ENCODE data around the gene IGFN1.

The IGFN1 gene
- 0 reads per million in 3 donors for total RNA-seq

- no peak within 1 kb of the TSS for H3K4me3 ChIP-seq (ENCODE audit: insufficient read depth, low read depth, low read length, poor library complexity, severe bottlenecking)
- H3K27ac ChIP-seq (ENCODE audit: insufficient read depth, low read length, poor library complexity, severe bottlenecking), result no peak within 1 kb of the TSS
- no peaks in the 10 kb centered on the region for H3K27me3 ChIP-seq (replicated peaks; ENCODE audit: control insufficient read depth, insufficient read depth, low read length, poor library complexity, severe bottlenecking)
- H3K4me1 ChIP-seq (ENCODE audit: control insufficient read depth, insufficient read depth, low read length, poor library complexity, severe bottlenecking), result no peaks in the 10 kb centered on the region
- no peaks in the 10 kb centered on the region for H3K36me3 ChIP-seq (ENCODE audit: control insufficient read depth, insufficient read depth, low read length)
- no peaks in the 10 kb centered on the region for H3K9me3 ChIP-seq (ENCODE audit: control insufficient read depth, low read length)
- DNase-seq, result no peak
These were observed at the start of gene IGFN1 for GRCh38 chr1:201190624-201191051. Gene IGFN1 (plus strand): TSS chr1:201190824. CDS start chr1:201193294, 2,470 bp downstream.

DNA sequence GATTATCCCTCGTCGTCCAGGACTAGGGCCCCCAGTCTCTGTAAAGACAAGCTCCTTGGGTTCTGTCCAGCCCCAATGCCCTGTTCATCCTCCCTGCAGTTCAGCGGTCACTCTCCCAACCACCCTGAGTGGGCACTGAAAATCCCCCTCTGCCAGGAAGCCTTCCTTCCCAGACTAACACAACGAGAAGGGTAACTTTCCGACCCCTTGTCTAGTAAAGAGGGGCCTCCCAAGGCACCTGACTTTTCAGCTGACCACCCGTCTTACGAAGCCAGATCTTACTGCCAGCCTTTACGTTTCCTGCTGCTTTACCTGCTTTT is 49.7 kb upstream of the IGFN1 start:
- Histone ChIP-seq H3K27ac (ENCODE audit: insufficient read depth, low read length, poor library complexity, severe bottlenecking) (no peak overlapping the region), H3K4me3 (ENCODE audit: insufficient read depth, low read depth, low read length, poor library complexity, severe bottlenecking) (no peak overlapping the region), H3K4me1 (ENCODE audit: control insufficient read depth, insufficient read depth, low read length, poor library complexity, severe bottlenecking) (no peaks in the 10 kb centered on the region), H3K9me3 (ENCODE audit: control insufficient read depth, low read length) (no peaks in the 10 kb centered on the region), H3K27me3 (replicated peaks; ENCODE audit: control insufficient read depth, insufficient read depth, low read length, poor library complexity, severe bottlenecking) (no peaks in the 10 kb centered on the region), H3K36me3 (ENCODE audit: control insufficient read depth, insufficient read depth, low read length) (peaks cover 55% of the 10 kb centered on the region)
- DNase-seq, result no peak

DNA sequence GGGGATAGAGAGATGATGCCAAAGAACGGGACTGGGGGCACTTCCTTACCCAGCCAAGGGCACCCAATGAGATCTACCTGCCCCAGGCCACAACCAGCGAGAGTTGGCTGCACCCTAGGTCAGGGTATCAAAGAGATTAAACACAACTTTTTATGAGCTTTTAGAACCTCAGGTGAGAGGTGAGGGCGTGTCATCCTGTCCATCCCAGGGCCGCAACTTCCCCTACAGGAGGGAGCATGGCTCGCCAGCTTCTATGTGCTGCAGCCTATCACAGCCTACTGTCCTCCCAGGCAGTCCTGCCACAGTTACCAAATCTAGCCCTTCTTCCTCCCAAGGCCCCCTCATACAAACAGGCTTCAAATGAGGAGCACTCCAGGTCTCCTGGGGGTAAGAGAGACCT is 49.2 kb upstream of the IGFN1 start:
- no peaks in the 10 kb centered on the region for H3K4me1 ChIP-seq (ENCODE audit: control insufficient read depth, insufficient read depth, low read length, poor library complexity, severe bottlenecking)
- no peak overlapping the region for H3K27ac ChIP-seq (ENCODE audit: insufficient read depth, low read length, poor library complexity, severe bottlenecking)
- H3K36me3 ChIP-seq (ENCODE audit: control insufficient read depth, insufficient read depth, low read length), result peaks cover 61% of the 10 kb centered on the region
- no peak overlapping the region for H3K4me3 ChIP-seq (ENCODE audit: insufficient read depth, low read depth, low read length, poor library complexity, severe bottlenecking)
- no peaks in the 10 kb centered on the region for H3K9me3 ChIP-seq (ENCODE audit: control insufficient read depth, low read length)
- H3K27me3 ChIP-seq (replicated peaks; ENCODE audit: control insufficient read depth, insufficient read depth, low read length, poor library complexity, severe bottlenecking), result no peaks in the 10 kb centered on the region
- no peak for DNase-seq

DNA sequence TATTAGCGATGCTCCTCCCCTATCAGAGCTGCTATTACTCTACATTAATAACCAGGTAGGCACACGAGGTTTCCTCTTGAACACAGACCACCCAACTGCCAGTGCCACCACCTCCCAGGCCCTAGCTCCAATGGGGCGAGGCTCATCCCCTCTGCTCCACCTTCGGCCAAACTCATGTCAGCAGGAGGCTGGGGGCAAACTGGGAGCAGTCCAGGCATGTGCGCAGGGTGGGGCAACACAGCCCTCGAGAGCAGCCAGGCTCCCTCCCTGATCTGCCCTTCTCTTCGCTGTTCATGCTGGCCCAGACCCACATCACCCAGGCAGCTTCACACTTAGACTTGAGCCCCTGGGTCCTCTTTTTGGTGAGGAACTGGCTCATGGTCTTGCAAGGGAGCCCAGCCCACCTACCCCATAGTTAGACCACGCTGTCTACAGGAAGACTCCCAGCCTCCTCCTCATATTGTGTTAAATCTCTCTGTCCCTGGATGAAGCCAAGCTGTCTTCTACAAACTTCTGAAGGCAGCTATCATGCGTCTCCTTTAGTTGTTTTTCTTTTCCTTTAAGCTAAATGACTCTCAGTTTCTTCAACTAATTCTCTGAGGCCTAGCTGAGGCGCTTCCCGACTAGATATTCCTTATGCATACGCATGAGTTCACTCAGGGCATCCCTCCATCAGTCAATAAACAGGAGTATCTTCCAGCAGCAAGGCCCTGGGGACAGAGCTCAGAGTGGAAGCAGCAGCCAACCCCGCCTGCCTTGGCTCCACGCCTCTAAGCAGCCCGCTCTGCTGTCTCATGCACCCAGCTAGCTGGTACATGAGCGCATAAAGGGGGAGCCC is 48.4 kb upstream of the IGFN1 start:
- Histone ChIP-seq H3K9me3 (ENCODE audit: control insufficient read depth, low read length) (no peaks in the 10 kb centered on the region), H3K4me3 (ENCODE audit: insufficient read depth, low read depth, low read length, poor library complexity, severe bottlenecking) (no peak overlapping the region), H3K4me1 (ENCODE audit: control insufficient read depth, insufficient read depth, low read length, poor library complexity, severe bottlenecking) (no peaks in the 10 kb centered on the region), H3K36me3 (ENCODE audit: control insufficient read depth, insufficient read depth, low read length) (peaks cover 61% of the 10 kb centered on the region), H3K27ac (ENCODE audit: insufficient read depth, low read length, poor library complexity, severe bottlenecking) (no peak overlapping the region), H3K27me3 (replicated peaks; ENCODE audit: control insufficient read depth, insufficient read depth, low read length, poor library complexity, severe bottlenecking) (no peaks in the 10 kb centered on the region)
- no peak for DNase-seq

GRCh38 chr1:201142849-201143725 is 47.5 kb upstream of the IGFN1 start:
- DNase-seq, result no peak
- Histone ChIP-seq H3K36me3 (ENCODE audit: control insufficient read depth, insufficient read depth, low read length) (peaks cover 61% of the 10 kb centered on the region), H3K4me1 (ENCODE audit: control insufficient read depth, insufficient read depth, low read length, poor library complexity, severe bottlenecking) (no peaks in the 10 kb centered on the region), H3K4me3 (ENCODE audit: insufficient read depth, low read depth, low read length, poor library complexity, severe bottlenecking) (no peak overlapping the region), H3K9me3 (ENCODE audit: control insufficient read depth, low read length) (no peaks in the 10 kb centered on the region), H3K27ac (ENCODE audit: insufficient read depth, low read length, poor library complexity, severe bottlenecking) (no peak overlapping the region), H3K27me3 (replicated peaks; ENCODE audit: control insufficient read depth, insufficient read depth, low read length, poor library complexity, severe bottlenecking) (no peaks in the 10 kb centered on the region)

DNA sequence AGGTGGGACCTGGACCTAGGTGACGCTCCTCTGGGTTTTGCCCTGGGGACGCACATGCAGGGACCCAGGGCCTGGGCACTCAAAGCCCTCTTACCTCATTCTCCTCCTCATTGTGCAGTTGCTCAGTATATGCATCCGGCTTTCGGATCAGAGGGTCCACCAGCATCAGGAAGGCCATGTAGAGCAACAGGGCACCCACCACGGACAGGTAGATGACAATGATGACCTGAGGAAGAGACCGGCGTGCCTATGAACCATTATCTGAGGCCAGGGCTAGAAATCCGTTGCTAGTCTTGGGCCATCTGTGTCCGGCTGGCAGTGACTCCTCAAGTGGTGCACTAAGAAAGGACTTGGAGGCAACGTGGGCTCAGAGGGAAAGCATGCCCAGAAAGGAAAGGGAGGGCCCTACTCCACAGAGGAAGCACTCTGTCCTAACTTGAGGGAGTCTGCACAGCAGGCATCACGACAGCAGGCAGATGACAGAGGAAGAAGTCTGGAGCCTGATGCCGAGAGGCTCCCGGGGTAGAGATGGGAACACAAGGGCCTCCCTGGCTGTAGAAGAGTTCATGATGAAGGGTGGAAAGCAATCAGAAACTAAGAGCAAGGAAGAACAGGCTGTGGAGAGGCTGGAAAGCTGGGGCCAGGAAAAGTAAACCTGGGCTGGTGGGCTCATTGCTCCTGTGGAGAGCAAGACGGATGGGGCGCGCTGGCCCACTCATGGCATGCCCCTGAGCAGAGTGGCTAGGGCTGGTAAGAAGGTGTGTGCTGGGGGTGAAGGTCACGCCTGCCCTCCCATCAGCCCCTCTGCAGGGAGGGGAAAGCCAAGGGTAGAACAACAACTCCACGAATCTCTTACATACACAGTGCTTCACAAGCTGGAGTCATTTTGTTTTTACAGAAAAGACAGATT is 46.6 kb upstream of the IGFN1 start:
- Histone ChIP-seq H3K36me3 (ENCODE audit: control insufficient read depth, insufficient read depth, low read length) (peaks cover 61% of the 10 kb centered on the region), H3K27ac (ENCODE audit: insufficient read depth, low read length, poor library complexity, severe bottlenecking) (no peak overlapping the region), H3K4me1 (ENCODE audit: control insufficient read depth, insufficient read depth, low read length, poor library complexity, severe bottlenecking) (no peaks in the 10 kb centered on the region), H3K9me3 (ENCODE audit: control insufficient read depth, low read length) (no peaks in the 10 kb centered on the region), H3K4me3 (ENCODE audit: insufficient read depth, low read depth, low read length, poor library complexity, severe bottlenecking) (no peak overlapping the region), H3K27me3 (replicated peaks; ENCODE audit: control insufficient read depth, insufficient read depth, low read length, poor library complexity, severe bottlenecking) (no peaks in the 10 kb centered on the region)
- no peak for DNase-seq

DNA sequence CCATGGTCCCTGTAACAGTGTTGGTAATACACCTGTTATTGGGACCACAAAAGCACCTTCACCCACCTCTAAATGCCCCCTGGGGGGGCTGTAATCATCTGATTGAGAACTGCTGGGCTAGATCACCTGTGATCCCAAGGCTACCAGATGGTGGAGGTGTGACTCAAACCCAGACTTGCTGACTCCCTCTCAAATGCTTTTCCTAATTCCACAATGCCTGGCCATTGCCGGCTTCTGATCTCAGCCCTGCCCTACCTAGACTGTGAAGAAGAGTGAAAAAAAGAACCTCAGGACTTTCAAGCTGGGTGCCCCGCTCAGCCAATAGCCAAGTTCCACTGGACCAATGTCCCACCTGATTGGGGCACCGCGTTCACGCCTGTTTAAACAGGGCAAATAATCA is 45.9 kb upstream of the IGFN1 start:
- no peaks in the 10 kb centered on the region for H3K4me1 ChIP-seq (ENCODE audit: control insufficient read depth, insufficient read depth, low read length, poor library complexity, severe bottlenecking)
- H3K4me3 ChIP-seq (ENCODE audit: insufficient read depth, low read depth, low read length, poor library complexity, severe bottlenecking), result no peak overlapping the region
- no peak overlapping the region for H3K27ac ChIP-seq (ENCODE audit: insufficient read depth, low read length, poor library complexity, severe bottlenecking)
- peaks cover 60% of the 10 kb centered on the region for H3K36me3 ChIP-seq (ENCODE audit: control insufficient read depth, insufficient read depth, low read length)
- H3K27me3 ChIP-seq (replicated peaks; ENCODE audit: control insufficient read depth, insufficient read depth, low read length, poor library complexity, severe bottlenecking), result no peaks in the 10 kb centered on the region
- DNase-seq, result no peak
- H3K9me3 ChIP-seq (ENCODE audit: control insufficient read depth, low read length), result no peaks in the 10 kb centered on the region

GRCh38 chr1:201145132-201145531 is 45.5 kb upstream of the IGFN1 start:
- Histone ChIP-seq H3K4me1 (ENCODE audit: control insufficient read depth, insufficient read depth, low read length, poor library complexity, severe bottlenecking) (no peaks in the 10 kb centered on the region), H3K27ac (ENCODE audit: insufficient read depth, low read length, poor library complexity, severe bottlenecking) (no peak overlapping the region), H3K27me3 (replicated peaks; ENCODE audit: control insufficient read depth, insufficient read depth, low read length, poor library complexity, severe bottlenecking) (no peaks in the 10 kb centered on the region), H3K36me3 (ENCODE audit: control insufficient read depth, insufficient read depth, low read length) (peaks cover 56% of the 10 kb centered on the region), H3K9me3 (ENCODE audit: control insufficient read depth, low read length) (no peaks in the 10 kb centered on the region), H3K4me3 (ENCODE audit: insufficient read depth, low read depth, low read length, poor library complexity, severe bottlenecking) (no peak overlapping the region)
- no peak for DNase-seq

GRCh38 chr1:201145816-201146215 is 44.8 kb upstream of the IGFN1 start:
- DNase-seq, result no peak
- Histone ChIP-seq H3K27me3 (replicated peaks; ENCODE audit: control insufficient read depth, insufficient read depth, low read length, poor library complexity, severe bottlenecking) (no peaks in the 10 kb centered on the region), H3K4me3 (ENCODE audit: insufficient read depth, low read depth, low read length, poor library complexity, severe bottlenecking) (no peak overlapping the region), H3K36me3 (ENCODE audit: control insufficient read depth, insufficient read depth, low read length) (peaks cover 50% of the 10 kb centered on the region), H3K27ac (ENCODE audit: insufficient read depth, low read length, poor library complexity, severe bottlenecking) (no peak overlapping the region), H3K9me3 (ENCODE audit: control insufficient read depth, low read length) (no peaks in the 10 kb centered on the region), H3K4me1 (ENCODE audit: control insufficient read depth, insufficient read depth, low read length, poor library complexity, severe bottlenecking) (no peaks in the 10 kb centered on the region)

Data from effector memory CD4-positive, alpha-beta T cell (primary cell).